Placental epithelial cell (primary cell): Measurements from ENCODE around the gene C7orf57. TPM values are rescaled to one million over a fixed set of nuclear protein-coding genes. Genes with fewer than 3 reads are reported as not detected.

Experiments used
- total RNA-seq: library from RNA; depleted of rRNA; stranded (reverse); fragments of >200 nt; gene quantifications from 2 replicates; pipeline ENCODE4 v1.2.3, GENCODE V29; 2012

The C7orf57 gene
- 0.11 and 0.39 TPM in 2 replicates for total RNA-seq

DNA sequence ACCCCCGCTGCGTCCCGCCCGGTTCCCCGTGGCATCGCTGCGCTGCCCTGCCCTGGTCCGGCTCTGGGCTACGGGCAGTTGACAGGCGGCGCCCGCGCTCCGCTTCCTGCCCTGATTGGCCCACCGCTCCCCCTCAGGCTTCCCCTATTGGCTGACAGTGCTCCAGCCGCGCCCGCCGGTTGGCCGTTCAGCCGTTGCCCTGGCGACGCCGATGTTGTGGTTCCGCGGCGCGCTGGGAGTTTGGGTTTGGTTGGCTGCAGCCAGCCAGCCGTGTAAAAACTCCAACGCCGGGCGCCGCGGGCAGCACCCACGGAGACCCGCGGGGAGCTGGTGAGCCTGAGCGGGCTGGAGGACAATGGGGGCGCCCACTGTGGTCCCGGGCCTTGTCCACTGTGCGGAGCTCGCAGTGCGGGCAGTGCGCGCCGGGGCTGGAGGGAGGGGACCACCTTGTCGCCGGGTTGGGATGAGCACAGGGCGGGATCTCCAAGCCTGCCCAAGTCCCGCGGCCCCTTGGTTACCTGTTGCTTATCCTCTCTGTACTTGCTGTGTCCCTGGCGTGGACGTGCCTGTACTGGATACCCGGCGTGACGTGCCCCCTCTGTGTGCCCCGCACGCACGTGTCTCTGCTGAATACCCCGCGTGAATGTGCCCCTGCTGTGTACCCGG lies at the start of gene C7orf57:
C7orf57 (plus strand) TSS at position 243 of the 666 bp plus-strand sequence. CDS start 766 bp downstream, outside the sequence.

DNA sequence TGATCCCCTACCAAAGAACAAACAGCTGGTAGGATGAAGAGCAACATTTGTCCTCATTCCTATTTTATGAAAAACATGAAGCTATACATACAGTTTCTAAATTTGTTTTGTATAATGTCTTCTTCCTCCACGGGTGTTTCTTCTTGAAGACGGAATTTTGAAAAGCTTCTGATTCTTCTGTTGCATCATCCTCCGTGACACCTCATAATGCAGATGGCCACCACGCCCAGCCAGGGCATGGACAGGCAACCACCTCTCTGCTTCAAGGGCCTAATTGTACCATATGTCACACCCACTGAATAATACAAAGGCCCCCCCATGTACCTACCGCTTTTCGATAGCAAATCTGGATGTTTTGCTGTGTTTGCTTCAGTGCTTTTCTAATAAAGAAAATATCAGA lies 6.4 kb upstream of the C7orf57 start, which contains the start of gene SUN3:
SUN3 (minus strand) TSS at position 170 of the 400 bp plus-strand sequence; CDS start at position 1, 169 bp downstream.

DNA sequence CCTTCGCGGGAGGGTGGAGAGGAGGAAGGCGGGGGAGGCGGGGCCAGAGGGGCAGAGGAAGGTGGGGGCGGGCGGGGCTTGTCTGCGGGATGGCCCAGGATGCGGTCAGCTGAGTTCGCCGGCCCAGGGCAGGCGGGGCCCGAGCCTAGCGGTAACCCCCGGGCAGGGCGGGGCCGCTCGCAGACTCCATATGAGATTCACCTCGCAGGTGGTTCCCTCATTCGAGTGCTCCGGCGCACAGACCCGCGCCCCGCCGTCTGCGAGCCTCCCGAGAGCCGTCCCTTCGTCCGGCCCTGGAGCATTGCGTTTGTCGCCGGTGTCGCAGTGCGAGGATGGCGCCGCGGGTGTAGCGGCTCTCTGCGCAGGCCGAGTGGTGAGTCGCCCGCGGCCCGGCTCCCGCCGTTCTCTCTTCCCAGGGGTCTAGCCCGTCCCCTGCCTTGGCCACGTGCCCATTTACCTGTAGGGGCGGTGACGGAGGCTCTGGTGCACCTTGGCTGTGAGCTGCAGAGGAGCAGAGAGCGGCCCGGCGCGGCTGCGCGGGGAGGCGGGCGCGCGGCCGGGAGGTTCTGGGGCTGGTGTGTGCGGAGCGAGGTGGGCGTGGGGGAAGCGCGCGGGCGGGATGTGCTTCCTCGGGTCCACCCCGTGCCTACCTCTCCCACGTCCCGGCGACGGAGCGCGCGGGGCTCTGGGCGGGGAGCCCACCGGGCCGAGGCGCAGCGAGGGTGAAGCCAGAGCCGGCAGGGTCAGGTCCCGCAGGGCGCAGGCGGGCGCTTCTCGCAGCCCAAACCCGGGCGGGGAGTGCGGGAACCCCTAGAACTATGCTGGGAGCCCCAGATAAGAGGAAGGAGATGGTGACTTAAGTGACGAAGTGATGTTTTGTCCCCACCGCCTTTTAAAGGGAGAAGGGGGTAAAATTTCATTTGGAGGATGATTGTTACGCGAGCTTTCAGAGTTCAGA lies 54.0 kb downstream of the C7orf57 start, which contains the start of gene UPP1:
UPP1 (plus strand) TSS at position 220 of the 958 bp plus-strand sequence. CDS start 5,519 bp downstream, outside the sequence.

Other genes with a start within 250 kb of the C7orf57 start
- gene PKD1L1, start 87.1 kb upstream of the C7orf57 start, total RNA-seq, result under 0.01 TPM in 2 replicates
- gene HUS1, start 55.9 kb upstream of the C7orf57 start, total RNA-seq, result 14.1 and 21.7 TPM in 2 replicates
- gene SUN3, start 6.4 kb upstream of the C7orf57 start, total RNA-seq, result 0.11 TPM in 1 of 2 replicates, not detected in the other
- gene UPP1, start 53.7 kb downstream of the C7orf57 start, total RNA-seq, result 23.5 and 36.5 TPM in 2 replicates
- gene ABCA13, start 135.9 kb downstream of the C7orf57 start, total RNA-seq, result under 0.01 TPM in 1 of 2 replicates, not detected in the other